Loucy (cell line): ENCODE results near the gene FBN1.

Source experiments
- EZH2phosphoT487 ChIP-seq: fragments of 200-600 bp; IDR thresholded peaks from 2 replicates; pipeline ENCODE4 v1.6.1; 2018; ENCODE audit warnings: antibody characterized with exemption, mild to moderate bottlenecking, moderate library complexity, borderline replicate concordance
- TF ChIP-seq, protein P1 (sequence below): fragments of 200-600 bp; sonication (generic); conservative IDR thresholded peaks from 2 replicates; pipeline ENCODE4 v1.5.1; 2014; ENCODE audit warnings: mild to moderate bottlenecking, antibody characterized with exemption, low read length

- TF ChIP-seq, protein P1, sequence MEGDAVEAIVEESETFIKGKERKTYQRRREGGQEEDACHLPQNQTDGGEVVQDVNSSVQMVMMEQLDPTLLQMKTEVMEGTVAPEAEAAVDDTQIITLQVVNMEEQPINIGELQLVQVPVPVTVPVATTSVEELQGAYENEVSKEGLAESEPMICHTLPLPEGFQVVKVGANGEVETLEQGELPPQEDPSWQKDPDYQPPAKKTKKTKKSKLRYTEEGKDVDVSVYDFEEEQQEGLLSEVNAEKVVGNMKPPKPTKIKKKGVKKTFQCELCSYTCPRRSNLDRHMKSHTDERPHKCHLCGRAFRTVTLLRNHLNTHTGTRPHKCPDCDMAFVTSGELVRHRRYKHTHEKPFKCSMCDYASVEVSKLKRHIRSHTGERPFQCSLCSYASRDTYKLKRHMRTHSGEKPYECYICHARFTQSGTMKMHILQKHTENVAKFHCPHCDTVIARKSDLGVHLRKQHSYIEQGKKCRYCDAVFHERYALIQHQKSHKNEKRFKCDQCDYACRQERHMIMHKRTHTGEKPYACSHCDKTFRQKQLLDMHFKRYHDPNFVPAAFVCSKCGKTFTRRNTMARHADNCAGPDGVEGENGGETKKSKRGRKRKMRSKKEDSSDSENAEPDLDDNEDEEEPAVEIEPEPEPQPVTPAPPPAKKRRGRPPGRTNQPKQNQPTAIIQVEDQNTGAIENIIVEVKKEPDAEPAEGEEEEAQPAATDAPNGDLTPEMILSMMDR, result no peak
- TF ChIP-seq EZH2phosphoT487, result no peak
Observed at GRCh38 chr15:48447058-48447457, 198.5 kb downstream of the FBN1 start.
